ENCODE results near the gene POLG.

Gene POLG

GRCh38 chr15:89334510-89335297 is at the start of gene POLG:
Gene POLG, minus strand, starts transcription at chr15:89334824. Its CDS starts 1,070 bp downstream, at chr15:89333754.
- DNase-seq: peak; percentile 87

- no peak for DNase-seq
These were observed 49.6 kb upstream of the POLG start for GRCh38 chr15:89384176-89384604.

DNA sequence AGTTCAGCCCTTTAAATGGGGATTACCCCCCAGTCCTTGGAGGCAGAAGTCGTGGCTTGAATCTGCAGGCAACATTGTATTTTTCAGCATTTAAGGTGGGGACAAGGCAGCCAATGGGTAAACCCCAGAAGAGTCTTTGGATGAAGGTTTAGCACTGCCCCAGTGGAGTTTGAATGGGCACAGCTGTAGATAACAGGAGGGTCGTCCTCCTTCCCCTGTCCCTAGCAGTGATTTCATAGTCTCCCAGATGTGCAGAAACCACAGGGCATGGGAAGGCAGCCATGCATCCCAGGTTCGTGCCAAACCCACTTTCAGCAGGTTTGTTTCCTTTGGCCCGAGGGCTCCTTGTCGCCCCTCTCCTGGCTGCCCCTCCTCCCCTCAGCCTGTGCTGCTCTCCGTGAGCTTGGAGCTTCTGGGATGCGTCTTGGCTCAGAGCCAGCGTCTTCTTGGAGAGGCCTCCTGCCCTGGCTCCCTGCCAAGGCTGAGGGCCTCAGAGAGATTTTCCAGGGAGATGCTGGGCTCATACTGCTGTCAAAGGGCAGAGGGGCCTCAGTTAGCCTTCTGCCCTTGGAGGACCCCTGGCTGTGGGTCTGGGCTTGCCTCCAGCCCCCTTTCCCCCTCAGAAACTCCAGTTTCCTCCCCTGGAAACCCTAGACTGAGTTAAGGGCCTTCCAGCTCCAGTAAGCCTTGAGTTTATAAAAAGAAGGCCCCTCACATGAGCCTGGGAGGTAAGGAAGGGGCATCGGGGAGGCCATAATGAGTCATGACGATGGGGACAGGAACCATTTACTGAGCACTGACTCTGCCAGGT is 48.9 kb upstream of the POLG start:
- DNase-seq: peak; percentile 71

DNA sequence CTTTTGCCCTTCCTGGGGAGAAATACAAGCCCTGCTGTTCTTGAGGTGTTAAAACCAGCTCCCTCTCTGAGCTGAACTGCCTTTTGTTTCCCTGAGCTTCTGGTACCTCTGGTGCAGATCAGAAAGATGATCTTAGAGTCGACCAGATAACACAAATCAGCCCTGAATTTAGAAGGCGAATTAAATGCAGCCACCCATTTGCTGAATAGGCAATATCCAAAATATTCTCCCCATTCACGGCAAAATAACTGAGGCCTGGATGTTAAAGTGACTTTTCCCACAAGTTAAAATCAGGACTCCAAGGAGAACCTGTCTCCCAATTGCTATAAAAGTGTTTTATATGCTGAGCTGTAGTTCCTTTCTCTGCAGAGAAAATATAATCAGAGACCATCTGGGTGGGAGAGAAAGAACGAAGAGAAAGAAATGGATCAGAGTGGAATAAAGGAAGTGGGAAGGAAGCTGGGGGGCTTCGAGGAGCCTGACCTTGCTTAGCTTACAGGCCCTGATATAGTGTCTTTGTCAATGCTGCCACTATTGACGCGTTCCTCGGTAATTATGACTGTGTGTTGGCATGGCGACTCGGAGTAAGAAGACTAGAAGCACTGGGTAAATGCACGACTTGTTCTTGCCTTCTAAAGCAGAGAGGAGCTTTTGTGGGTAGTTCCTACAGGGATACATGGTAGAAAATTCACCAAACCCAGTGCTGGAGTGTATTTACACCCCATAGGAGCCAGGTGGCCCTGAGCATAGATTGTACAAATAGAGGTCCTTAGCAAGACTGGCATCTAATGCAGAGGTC is 47.5 kb upstream of the POLG start:
- DNase-seq: no peak

DNA sequence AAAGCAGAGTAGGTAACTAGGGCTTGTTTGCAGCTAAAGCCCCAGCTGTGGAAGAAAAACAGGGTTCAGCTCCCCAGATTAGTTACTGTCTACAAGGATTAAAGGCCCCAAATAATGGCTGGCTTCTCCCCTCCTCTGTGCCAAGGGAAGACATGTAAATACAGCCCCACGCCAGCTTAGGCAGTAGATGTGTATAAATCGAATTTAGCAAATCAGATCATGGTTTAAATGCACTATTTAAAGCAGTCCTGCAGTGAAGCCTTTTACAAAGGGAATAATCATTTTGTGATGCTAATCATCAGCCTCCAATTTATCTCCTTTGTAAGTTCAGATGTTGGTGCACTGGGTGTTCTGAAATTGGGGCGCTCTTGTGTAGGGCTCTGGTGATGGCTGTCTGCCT is 46.7 kb upstream of the POLG start:
- no peak for DNase-seq

DNA sequence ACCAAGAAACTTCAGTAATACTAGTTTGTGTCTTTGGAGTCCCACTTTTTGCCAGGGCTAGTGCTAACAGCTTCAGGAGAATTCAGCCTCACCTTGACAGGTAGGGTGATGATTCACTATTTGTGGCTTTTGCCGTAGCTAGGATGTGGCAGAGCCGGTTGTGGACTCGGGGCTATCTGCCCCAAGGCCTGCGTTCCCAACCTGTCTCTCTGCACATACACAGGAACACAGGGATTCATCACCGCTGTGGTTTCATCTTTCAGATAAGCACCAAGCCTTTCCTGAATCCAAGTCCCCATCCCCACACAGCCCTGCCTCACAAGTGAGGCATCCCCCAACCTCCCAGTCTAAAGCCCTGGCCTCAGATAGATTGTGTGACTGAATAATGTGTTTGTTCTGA is 45.2 kb upstream of the POLG start:
- no peak for DNase-seq

GRCh38 chr15:89379251-89379695 is 44.6 kb upstream of the POLG start:
- no peak for DNase-seq

- DNase-seq: no peak
These were observed 43.9 kb upstream of the POLG start for GRCh38 chr15:89378296-89379151.

- no peak for DNase-seq
These were observed 43.2 kb upstream of the POLG start for GRCh38 chr15:89377842-89378295.

DNA sequence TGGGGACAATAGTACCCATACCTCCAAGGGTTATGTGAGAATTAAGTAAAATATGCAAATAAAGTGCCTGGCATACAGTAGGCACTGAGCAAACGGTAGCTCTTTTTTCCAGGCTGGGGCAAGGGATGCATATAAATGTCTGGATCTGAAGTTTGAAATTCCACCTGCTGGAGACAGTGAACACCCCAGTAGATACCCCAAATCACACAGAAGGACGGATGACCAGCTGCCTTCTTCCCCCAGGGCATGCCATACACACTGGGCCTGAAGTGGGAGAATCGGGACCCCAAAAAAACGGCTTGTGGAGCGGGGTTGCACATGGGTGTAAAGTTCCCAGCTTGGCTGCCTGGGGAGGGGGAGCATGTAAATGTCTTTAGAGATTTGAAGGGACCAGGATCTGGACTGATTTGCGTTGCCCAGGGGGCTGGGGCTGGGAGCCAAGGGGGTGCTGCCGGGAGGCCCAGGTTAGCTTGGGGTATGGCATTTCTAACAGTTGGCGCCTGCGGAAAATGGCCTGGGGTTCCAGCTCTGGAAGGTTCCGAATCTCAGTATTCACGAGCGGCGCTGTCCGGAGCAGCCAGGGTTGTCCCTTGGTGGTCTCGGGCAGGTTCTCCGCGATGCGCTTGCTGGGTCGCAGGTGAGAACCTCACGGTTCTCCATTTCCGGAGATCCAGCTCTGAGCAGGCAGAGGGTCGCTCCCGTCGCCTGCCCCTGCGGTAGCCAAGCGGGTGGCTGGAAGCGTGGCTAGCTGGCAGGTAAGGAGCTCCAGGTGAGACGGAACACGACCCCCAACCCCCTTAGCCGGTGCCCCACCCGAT is 42.6 kb upstream of the POLG start:
- DNase-seq: no peak

DNA sequence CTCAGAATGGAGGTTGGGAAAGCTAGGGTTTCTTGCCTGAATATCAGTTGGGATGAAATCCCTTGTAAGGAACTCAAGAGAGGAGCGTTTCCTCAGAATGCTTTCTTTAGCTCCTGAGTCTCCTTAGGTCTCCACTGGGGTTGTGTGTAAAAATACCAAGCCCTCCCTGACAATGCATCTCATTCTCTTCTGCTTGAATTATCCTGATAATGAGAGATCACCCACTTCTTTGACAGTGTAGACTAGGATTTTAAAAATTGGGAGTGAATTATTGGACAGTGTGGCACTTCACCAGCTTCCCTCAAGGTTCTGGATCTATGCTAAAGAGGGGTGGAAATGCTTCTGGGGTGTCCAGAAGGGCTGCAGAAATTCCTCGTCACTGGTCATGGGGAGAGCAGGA is 41.8 kb upstream of the POLG start:
- DNase-seq: no peak

DNA sequence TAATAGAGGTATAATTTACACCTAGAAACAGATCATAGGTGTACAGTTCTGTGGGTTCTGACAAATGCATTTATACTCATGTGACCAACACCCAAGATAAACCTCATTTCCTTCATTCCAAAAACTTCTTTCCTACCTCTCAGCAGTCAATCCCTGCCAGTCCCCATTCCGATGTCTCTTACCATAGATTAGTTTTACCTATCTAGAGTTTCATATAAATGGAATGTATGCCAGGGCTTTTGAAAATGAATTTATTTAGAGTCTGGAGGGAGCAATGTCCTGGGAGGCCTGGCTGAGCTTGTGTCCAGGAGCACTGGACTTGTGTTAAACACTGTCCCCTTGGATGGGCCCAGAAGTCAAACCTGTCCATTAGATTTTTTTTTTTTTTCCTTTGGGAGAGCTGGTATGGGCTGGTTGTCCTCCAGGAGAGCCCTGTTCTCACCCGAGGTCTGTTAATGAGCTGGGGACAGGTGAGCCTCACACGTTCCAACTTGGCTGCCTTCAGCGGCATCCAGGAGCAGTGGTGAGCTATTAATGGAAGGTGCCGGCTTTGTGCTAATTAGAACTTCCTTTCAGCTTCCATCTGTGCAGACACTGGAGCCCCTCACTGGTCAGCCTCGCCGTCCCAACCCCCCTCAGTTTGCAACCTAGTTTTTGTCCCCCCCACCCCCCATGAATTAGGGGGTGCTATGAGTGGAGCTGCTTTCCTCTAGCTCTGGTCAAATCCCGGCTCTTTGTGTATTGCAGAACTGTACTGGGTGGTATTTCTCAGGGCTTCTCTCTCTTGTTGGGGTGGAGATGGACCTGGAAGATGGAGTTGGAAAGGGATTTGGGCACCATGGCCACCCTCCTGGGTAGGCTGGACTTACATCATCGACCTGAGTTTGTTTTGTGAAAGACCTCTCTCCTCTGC is 40.7 kb upstream of the POLG start:
- DNase-seq: no peak

DNA sequence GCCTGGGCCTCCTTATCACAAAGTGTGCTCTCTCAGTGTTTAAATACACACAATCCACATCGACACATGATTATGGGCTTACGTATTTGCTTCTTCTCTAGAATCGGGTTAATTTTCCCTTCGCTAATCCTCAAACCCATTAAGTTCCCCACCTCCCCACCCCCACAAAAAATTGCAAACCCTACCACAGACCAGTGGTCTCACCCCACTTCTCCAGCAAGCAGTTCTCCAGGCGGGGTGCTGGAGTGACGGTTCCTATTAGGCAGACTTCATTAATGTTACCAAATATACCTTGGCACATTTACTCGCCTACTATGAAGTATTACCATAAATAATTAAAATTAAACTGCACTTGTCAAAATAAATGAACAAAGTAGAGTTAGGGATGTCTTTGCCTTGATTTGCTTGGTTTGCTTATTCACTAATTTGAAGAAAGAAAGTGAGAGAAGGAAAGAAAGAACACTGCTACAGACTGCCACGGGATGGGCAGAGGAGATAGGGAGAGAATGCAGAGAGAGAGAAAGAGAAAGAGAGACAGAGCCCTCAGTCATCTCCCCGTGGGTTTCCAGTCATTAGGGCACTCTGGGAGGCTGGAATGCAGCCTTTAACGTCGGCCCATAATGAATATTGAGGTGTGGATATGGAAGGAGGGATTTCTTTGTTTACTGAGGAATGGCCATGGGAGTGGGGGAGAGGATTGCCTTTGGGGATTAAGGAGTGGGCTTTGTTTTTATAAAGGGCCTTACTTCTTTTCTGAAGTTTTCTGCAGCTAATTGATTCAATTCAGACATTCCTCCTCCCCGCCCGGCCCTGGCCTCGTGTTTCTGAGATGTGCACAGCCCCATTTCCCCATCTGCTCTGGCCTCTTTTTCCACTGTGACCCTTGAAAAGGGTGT is 39.7 kb upstream of the POLG start:
- no peak for DNase-seq

DNA sequence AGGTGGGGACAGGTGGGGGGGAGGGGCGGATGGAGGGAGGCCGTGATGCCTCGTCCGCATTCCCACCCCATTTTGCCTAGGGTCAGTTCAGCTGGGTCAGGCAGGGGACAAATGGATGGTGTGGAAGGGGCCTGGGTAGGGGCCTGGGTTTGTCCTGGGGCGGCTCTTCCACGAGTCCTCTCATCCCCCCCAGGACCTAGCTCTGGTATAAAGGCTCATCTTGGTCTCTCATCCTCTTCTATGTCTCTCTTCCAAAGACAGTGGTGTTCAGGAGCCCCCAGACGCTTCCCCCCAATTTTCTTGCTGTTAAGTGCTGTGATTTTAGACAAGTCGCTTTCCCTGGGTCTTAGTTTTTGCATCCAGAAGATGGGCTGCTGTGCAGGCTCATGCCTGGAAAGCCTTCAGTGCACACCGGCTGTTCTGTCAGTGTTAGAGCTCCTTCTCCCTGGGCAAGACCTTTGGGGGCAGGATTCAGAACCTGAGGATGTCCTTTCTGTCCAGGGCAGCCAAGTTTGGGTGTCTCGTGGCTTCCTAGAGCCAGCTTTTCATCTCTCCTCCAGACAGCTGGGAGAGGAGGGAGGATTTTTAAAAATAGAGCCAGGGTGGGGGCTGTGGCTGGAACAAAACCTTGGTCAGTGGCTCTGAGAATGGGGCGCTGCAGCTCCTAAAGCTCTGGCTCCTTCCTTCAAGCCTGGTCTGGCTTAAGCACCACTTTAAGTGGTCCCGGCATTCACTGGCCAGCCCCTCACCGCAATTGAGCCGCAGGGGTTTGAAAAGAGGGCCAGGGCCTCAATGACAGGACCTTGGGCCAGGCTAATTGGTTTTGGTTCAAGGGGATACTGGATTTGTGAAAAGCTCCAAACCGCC is 37.7 kb upstream of the POLG start:
- no peak for DNase-seq

DNA sequence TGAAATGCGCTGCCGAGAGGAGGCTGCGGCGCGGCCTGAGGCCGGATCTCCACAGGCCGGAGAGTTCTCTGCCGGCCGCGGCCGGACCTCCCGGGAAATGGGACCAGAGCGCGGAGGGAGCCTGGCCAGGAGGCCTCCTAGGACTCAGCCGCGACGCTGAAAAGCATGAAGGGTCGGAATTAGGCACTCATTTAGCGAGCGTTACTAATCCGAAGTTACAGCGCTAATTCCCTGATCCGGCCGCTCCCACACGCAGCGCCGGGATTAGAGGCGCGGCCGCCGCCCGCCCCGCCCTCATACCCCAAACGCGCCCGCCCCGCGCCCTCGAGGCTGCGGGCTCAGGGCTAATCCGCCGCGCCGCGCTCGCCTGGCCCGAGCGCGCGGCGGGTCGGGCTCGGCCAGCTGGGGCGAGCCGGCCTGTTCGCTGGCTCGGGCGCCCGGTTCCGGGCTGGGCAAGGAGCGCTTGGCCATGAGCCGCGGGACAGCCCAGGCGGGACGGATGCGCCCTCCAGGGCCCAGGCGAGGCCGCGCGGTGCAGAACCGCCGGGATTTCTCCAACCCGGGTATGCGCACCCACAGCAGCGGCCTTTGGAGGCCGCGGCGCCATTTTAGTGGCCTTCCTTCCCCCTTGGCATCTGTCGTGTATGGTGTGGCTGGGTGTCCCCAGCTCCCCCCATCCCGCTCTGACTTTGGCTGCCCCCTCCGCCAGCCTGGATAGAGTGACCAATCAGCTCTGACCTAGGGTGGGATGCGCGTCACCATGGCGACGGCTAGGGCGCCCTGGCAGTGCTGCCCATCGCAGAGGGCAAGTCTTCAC is 36.8 kb upstream of the POLG start:
- DNase-seq: no peak

GRCh38 chr15:89370978-89371227 is 36.3 kb upstream of the POLG start:
- DNase-seq: no peak
